HepG2 (cell line): ENCODE results near the gene TNK1. TPM values are rescaled to one million over a fixed set of nuclear protein-coding genes. Genes with fewer than 3 reads are reported as not detected.

ENCODE experiments used
- CBFB ChIP-seq: sonication (generic); formaldehyde crosslinking; IDR thresholded peaks from 2 replicates; pipeline ENCODE4 v1.4.0; 2020; ENCODE audit warnings: missing genetic modification reagents
- DPF2 ChIP-seq: sonication (generic); formaldehyde crosslinking; IDR thresholded peaks from 2 replicates; pipeline ENCODE4 v1.4.0; 2020; ENCODE audit warnings: mild to moderate bottlenecking, low read depth, missing genetic modification reagents, borderline replicate concordance
- HIVEP1 ChIP-seq: sonication (generic); formaldehyde crosslinking; IDR thresholded peaks from 2 replicates; pipeline ENCODE4 v1.4.0; 2020; ENCODE audit warnings: mild to moderate bottlenecking, missing genetic modification reagents
- HNRNPK ChIP-seq: fragments of 200-400 bp; formaldehyde crosslinking; IDR thresholded peaks from 2 replicates; pipeline ENCODE4 v1.6.1; 2018; ENCODE audit warnings: low read length, low read depth, moderate library complexity, mild to moderate bottlenecking; ENCODE audit not compliant: poor library complexity, severe bottlenecking
- HNRNPUL1 ChIP-seq: fragments of 200-400 bp; formaldehyde crosslinking; IDR thresholded peaks from 2 replicates; pipeline ENCODE4 v1.6.1; 2017; ENCODE audit warnings: low read depth, mild to moderate bottlenecking, low read length, moderate library complexity
- KDM5B ChIP-seq: sonication (generic); formaldehyde crosslinking; IDR thresholded peaks from 2 replicates; pipeline ENCODE4 v1.4.0; 2020; ENCODE audit warnings: missing genetic modification reagents, mild to moderate bottlenecking, borderline replicate concordance
- KDM6A ChIP-seq: IDR thresholded peaks from 2 replicates; pipeline ENCODE4 v1.6.1; 2016; ENCODE audit warnings: low read depth
- PITX1 ChIP-seq: sonication (generic); formaldehyde crosslinking; IDR thresholded peaks from 2 replicates; pipeline ENCODE4 v1.5.1; 2020; ENCODE audit warnings: mild to moderate bottlenecking, missing genetic modification reagents
- RFX5 ChIP-seq: IDR thresholded peaks from 2 replicates; pipeline ENCODE4 v1.6.1; 2011; ENCODE audit warnings: low read depth, low read length, improper control_type of control experiment
- ZNF224 ChIP-seq: sonication (generic); formaldehyde crosslinking; IDR thresholded peaks from 2 replicates; pipeline ENCODE4 v1.5.0; 2020; ENCODE audit warnings: mild to moderate bottlenecking, missing genetic modification reagents
- ZNF552 ChIP-seq: sonication (generic); formaldehyde crosslinking; IDR thresholded peaks from 2 replicates; pipeline ENCODE4 v1.9.0; 2022; ENCODE audit warnings: missing genetic modification reagents, mild to moderate bottlenecking, borderline replicate concordance
- ZNF749 ChIP-seq: sonication (generic); formaldehyde crosslinking; IDR thresholded peaks from 2 replicates; pipeline ENCODE4 v1.8.0; 2022; ENCODE audit warnings: mild to moderate bottlenecking, missing genetic modification reagents, moderate library complexity, borderline replicate concordance
- polyA plus RNA-seq, 8 experiments: library from polyadenylated mRNA; depleted of rRNA in 3 of 8; stranded (reverse) in 7 of 8; unstranded in 1 of 8; fragments of >200 nt; fragmentation: Illumina TruSeq in 4 of 8; extraction: Trizol in 4 of 8; gene quantifications; 2 replicates each; pipeline versions ENCODE4 v1.2.1 to v1.2.3, GENCODE V29; 2011 to 2016; ENCODE audit warnings: low read depth in 4 of 8, missing spikeins in 1 of 8, mixed read lengths in 1 of 8; ENCODE audit not compliant: insufficient read depth in 1 of 8
- total RNA-seq, 5 experiments: library from RNA; depleted of rRNA; stranded (reverse); fragments of >200 nt; fragmentation: Illumina TruSeq; extraction: Trizol; gene quantifications; 2 replicates each; pipeline ENCODE4 v1.2.3, GENCODE V29; 2016; ENCODE audit warnings: low read depth in 1 of 5
- TF ChIP-seq, protein P1 (sequence below): sonication (generic); formaldehyde crosslinking; IDR thresholded peaks from 2 replicates; pipeline ENCODE4 v1.5.1; 2020; ENCODE audit warnings: mild to moderate bottlenecking, missing genetic modification reagents, moderate library complexity
- TF ChIP-seq, protein P2 (sequence below): IDR thresholded peaks from 2 replicates; pipeline ENCODE4 v1.6.1; 2016
- TF ChIP-seq, protein P3 (sequence below): sonication (generic); formaldehyde crosslinking; IDR thresholded peaks from 2 replicates; pipeline ENCODE4 v1.4.0; 2020; ENCODE audit warnings: missing genetic modification reagents
- TF ChIP-seq, protein P4 (sequence below): sonication (generic); formaldehyde crosslinking; IDR thresholded peaks from 2 replicates; pipeline ENCODE4 v1.4.0; 2020; ENCODE audit warnings: mild to moderate bottlenecking, missing genetic modification reagents

Gene TNK1
- total and polyA plus RNA-seq, 2 of the 13 experiments (the other 11 are each of a cell fraction or from before 2014, with no cell fraction given), result 2.0 to 3.5 TPM

DNA sequence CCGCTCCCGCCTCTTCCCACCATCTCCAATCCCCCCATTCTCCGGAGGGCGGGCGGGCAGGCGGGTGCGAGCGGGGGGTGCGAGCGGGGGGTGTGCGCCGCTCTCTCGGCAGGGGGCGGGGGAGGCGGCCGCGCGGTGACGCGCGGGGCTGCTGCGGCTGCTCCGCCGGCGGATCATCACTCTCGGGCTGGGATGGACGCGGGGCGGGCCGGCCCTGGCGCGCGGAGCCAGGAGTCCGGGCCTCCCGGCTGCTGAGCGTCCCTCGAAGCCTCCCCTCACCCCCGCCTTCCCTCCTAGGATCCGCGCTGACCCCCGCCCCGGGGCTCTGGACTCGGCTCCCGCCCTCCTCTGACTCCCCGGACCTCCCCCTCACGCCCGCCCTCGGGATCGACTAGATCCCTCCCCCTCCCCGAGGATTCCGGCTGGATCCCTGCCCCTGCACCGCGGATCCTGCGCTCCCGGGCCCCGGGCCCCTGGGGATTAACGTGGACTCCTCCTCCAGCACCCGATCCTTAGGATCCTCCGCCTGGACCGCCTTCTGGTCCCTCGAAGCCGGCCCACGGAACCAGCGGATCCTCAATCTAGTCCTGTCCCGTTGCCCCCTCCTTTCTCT is 24.0 kb downstream of the TNK1 start (continued):
- TF ChIP-seq, protein P1, sequence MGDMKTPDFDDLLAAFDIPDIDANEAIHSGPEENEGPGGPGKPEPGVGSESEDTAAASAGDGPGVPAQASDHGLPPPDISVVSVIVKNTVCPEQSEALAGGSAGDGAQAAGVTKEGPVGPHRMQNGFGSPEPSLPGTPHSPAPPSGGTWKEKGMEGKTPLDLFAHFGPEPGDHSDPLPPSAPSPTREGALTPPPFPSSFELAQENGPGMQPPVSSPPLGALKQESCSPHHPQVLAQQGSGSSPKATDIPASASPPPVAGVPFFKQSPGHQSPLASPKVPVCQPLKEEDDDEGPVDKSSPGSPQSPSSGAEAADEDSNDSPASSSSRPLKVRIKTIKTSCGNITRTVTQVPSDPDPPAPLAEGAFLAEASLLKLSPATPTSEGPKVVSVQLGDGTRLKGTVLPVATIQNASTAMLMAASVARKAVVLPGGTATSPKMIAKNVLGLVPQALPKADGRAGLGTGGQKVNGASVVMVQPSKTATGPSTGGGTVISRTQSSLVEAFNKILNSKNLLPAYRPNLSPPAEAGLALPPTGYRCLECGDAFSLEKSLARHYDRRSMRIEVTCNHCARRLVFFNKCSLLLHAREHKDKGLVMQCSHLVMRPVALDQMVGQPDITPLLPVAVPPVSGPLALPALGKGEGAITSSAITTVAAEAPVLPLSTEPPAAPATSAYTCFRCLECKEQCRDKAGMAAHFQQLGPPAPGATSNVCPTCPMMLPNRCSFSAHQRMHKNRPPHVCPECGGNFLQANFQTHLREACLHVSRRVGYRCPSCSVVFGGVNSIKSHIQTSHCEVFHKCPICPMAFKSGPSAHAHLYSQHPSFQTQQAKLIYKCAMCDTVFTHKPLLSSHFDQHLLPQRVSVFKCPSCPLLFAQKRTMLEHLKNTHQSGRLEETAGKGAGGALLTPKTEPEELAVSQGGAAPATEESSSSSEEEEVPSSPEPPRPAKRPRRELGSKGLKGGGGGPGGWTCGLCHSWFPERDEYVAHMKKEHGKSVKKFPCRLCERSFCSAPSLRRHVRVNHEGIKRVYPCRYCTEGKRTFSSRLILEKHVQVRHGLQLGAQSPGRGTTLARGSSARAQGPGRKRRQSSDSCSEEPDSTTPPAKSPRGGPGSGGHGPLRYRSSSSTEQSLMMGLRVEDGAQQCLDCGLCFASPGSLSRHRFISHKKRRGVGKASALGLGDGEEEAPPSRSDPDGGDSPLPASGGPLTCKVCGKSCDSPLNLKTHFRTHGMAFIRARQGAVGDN (CRISPR knock-in tag), result 0 out of 2 replicates have a peak, but pooled peaks have one; percentile 5
- no peak for TF ChIP-seq ZNF749 (CRISPR knock-in tag)
- TF ChIP-seq, protein P2, sequence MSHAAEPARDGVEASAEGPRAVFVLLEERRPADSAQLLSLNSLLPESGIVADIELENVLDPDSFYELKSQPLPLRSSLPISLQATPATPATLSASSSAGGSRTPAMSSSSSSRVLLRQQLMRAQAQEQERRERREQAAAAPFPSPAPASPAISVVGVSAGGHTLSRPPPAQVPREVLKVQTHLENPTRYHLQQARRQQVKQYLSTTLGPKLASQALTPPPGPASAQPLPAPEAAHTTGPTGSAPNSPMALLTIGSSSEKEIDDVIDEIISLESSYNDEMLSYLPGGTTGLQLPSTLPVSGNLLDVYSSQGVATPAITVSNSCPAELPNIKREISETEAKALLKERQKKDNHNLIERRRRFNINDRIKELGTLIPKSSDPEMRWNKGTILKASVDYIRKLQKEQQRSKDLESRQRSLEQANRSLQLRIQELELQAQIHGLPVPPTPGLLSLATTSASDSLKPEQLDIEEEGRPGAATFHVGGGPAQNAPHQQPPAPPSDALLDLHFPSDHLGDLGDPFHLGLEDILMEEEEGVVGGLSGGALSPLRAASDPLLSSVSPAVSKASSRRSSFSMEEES (CRISPR knock-in tag), result no peak
- no peak for TF ChIP-seq ZNF224
- TF ChIP-seq PITX1 (CRISPR knock-in tag), result 0 out of 2 replicates have a peak, but pooled peaks have one; percentile 16
- no peak for TF ChIP-seq ZNF552 (CRISPR knock-in tag)
- TF ChIP-seq HNRNPUL1, result no peak
- no peak for TF ChIP-seq CBFB (CRISPR knock-in tag)
- TF ChIP-seq, protein P3, sequence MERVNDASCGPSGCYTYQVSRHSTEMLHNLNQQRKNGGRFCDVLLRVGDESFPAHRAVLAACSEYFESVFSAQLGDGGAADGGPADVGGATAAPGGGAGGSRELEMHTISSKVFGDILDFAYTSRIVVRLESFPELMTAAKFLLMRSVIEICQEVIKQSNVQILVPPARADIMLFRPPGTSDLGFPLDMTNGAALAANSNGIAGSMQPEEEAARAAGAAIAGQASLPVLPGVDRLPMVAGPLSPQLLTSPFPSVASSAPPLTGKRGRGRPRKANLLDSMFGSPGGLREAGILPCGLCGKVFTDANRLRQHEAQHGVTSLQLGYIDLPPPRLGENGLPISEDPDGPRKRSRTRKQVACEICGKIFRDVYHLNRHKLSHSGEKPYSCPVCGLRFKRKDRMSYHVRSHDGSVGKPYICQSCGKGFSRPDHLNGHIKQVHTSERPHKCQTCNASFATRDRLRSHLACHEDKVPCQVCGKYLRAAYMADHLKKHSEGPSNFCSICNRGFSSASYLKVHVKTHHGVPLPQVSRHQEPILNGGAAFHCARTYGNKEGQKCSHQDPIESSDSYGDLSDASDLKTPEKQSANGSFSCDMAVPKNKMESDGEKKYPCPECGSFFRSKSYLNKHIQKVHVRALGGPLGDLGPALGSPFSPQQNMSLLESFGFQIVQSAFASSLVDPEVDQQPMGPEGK (CRISPR knock-in tag), result peak; percentile 63; the same call in 1 of the 2 replicates
- no peak for TF ChIP-seq DPF2 (CRISPR knock-in tag)
- no peak for TF ChIP-seq HIVEP1 (CRISPR knock-in tag)
- TF ChIP-seq KDM6A (CRISPR knock-in tag), result no peak
- 0 out of 2 replicates have a peak, but pooled peaks have one; percentile 31 for TF ChIP-seq KDM5B (CRISPR knock-in tag)
- TF ChIP-seq, protein P4, sequence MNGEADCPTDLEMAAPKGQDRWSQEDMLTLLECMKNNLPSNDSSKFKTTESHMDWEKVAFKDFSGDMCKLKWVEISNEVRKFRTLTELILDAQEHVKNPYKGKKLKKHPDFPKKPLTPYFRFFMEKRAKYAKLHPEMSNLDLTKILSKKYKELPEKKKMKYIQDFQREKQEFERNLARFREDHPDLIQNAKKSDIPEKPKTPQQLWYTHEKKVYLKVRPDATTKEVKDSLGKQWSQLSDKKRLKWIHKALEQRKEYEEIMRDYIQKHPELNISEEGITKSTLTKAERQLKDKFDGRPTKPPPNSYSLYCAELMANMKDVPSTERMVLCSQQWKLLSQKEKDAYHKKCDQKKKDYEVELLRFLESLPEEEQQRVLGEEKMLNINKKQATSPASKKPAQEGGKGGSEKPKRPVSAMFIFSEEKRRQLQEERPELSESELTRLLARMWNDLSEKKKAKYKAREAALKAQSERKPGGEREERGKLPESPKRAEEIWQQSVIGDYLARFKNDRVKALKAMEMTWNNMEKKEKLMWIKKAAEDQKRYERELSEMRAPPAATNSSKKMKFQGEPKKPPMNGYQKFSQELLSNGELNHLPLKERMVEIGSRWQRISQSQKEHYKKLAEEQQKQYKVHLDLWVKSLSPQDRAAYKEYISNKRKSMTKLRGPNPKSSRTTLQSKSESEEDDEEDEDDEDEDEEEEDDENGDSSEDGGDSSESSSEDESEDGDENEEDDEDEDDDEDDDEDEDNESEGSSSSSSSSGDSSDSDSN (CRISPR knock-in tag), result no peak
- no peak for TF ChIP-seq RFX5
- peak; percentile 12 for TF ChIP-seq HNRNPK
